Measurements from ENCODE around the gene RYR3.

The RYR3 gene

GRCh38 chr15:33902043-33902442, 591.3 kb downstream of the RYR3 start:
- TF ChIP-seq, protein P1, sequence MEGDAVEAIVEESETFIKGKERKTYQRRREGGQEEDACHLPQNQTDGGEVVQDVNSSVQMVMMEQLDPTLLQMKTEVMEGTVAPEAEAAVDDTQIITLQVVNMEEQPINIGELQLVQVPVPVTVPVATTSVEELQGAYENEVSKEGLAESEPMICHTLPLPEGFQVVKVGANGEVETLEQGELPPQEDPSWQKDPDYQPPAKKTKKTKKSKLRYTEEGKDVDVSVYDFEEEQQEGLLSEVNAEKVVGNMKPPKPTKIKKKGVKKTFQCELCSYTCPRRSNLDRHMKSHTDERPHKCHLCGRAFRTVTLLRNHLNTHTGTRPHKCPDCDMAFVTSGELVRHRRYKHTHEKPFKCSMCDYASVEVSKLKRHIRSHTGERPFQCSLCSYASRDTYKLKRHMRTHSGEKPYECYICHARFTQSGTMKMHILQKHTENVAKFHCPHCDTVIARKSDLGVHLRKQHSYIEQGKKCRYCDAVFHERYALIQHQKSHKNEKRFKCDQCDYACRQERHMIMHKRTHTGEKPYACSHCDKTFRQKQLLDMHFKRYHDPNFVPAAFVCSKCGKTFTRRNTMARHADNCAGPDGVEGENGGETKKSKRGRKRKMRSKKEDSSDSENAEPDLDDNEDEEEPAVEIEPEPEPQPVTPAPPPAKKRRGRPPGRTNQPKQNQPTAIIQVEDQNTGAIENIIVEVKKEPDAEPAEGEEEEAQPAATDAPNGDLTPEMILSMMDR (conservative IDR thresholded peaks at IDR 0.05; ENCODE audit: low read depth, low read length): no peak

GRCh38 chr15:33903661-33904060, 592.9 kb downstream of the RYR3 start:
- Histone ChIP-seq H3K4me3 (IDR thresholded peaks at IDR 0.05; ENCODE audit: insufficient read depth, low read depth, low read length) (no peak overlapping the region), H3K27me3 (ENCODE audit: insufficient read depth, low read depth) (no peaks in the 10 kb centered on the region), H2AFZ (ENCODE audit: low read depth) (no peak overlapping the region), H4K20me1 (ENCODE audit: insufficient read depth) (no peaks in the 10 kb centered on the region), H3K36me3 (ENCODE audit: insufficient read depth) (no peaks in the 10 kb centered on the region), H3K9ac (no peak overlapping the region), H3K27ac (no peak overlapping the region), H3K4me2 (no peak overlapping the region), H3K4me1 (ENCODE audit: low read depth, poor library complexity, severe bottlenecking) (peaks cover under 1% of the 10 kb centered on the region), H3K79me2 (ENCODE audit: insufficient read depth, low read depth) (no peaks in the 10 kb centered on the region)
- TF ChIP-seq, protein P1 (conservative IDR thresholded peaks at IDR 0.05; ENCODE audit: low read depth, low read length): no peak

More at GRCh38 chr15:33902043-33902442, 591.3 kb downstream of the RYR3 start:
- Histone ChIP-seq H3K36me3 (ENCODE audit: insufficient read depth) (no peaks in the 10 kb centered on the region), H3K4me3 (IDR thresholded peaks at IDR 0.05; ENCODE audit: insufficient read depth, low read depth, low read length) (no peak overlapping the region), H3K27ac (no peak overlapping the region), H3K4me1 (ENCODE audit: low read depth, poor library complexity, severe bottlenecking) (peaks cover 7% of the 10 kb centered on the region), H3K4me2 (no peak overlapping the region), H2AFZ (ENCODE audit: low read depth) (no peak overlapping the region), H4K20me1 (ENCODE audit: insufficient read depth) (no peaks in the 10 kb centered on the region), H3K9ac (no peak overlapping the region), H3K79me2 (ENCODE audit: insufficient read depth, low read depth) (no peaks in the 10 kb centered on the region), H3K27me3 (ENCODE audit: insufficient read depth, low read depth) (no peaks in the 10 kb centered on the region)

- H3K4me2 ChIP-seq: no peak overlapping the region
- no peak overlapping the region for H2AFZ ChIP-seq (ENCODE audit: low read depth)
- H3K27ac ChIP-seq: no peak overlapping the region
- H3K79me2 ChIP-seq (ENCODE audit: insufficient read depth, low read depth): no peaks in the 10 kb centered on the region
- H3K36me3 ChIP-seq (ENCODE audit: insufficient read depth): no peaks in the 10 kb centered on the region
- no peak overlapping the region for H3K4me3 ChIP-seq (IDR thresholded peaks at IDR 0.05; ENCODE audit: insufficient read depth, low read depth, low read length)
- H3K9ac ChIP-seq: no peak overlapping the region
- H3K4me1 ChIP-seq (ENCODE audit: low read depth, poor library complexity, severe bottlenecking): no peaks in the 10 kb centered on the region
- TF ChIP-seq, protein P1 (conservative IDR thresholded peaks at IDR 0.05; ENCODE audit: low read depth, low read length): no peak
- H3K27me3 ChIP-seq (ENCODE audit: insufficient read depth, low read depth): no peaks in the 10 kb centered on the region
- H4K20me1 ChIP-seq (ENCODE audit: insufficient read depth): no peaks in the 10 kb centered on the region
These were observed 596.6 kb downstream of the RYR3 start for GRCh38 chr15:33907326-33907725.

DNA sequence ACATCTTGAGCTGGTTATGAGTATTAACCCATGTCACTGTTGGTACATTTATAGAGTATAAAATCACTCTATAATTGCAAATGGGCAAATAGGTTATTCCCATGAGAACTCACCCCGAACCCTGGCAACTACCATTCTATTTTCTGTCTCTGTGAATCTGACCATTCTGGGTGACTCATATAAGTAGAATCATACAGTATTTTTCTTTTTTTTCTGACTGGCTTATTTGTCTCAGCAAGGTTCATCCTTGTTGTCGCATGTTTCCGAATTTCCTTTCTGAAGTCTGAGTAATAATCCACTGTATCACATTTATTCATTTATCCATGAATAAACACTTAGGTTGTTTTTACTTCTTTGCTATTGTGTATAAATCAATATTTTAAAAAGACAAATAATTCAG, 597.6 kb downstream of the RYR3 start:
- H4K20me1 ChIP-seq (ENCODE audit: insufficient read depth): no peaks in the 10 kb centered on the region
- no peak overlapping the region for H3K4me2 ChIP-seq

More for the DNA sequence above, 597.6 kb downstream of the RYR3 start:
- Histone ChIP-seq H3K27ac (no peak overlapping the region), H2AFZ (ENCODE audit: low read depth) (no peak overlapping the region), H3K36me3 (ENCODE audit: insufficient read depth) (no peaks in the 10 kb centered on the region), H3K27me3 (ENCODE audit: insufficient read depth, low read depth) (no peaks in the 10 kb centered on the region), H3K79me2 (ENCODE audit: insufficient read depth, low read depth) (no peaks in the 10 kb centered on the region), H3K4me3 (IDR thresholded peaks at IDR 0.05; ENCODE audit: insufficient read depth, low read depth, low read length) (no peak overlapping the region), H3K4me1 (ENCODE audit: low read depth, poor library complexity, severe bottlenecking) (no peaks in the 10 kb centered on the region), H3K9ac (no peak overlapping the region)
- TF ChIP-seq, protein P1 (conservative IDR thresholded peaks at IDR 0.05; ENCODE audit: low read depth, low read length): no peak
